RWPE2 (cell line): ENCODE data around the gene KLC4.
A peak's percentile ranks its signal among the peaks of the same experiment; 100 is the strongest.

Experiments
- ATAC-seq: fragments of 200-7000 bp; cut with Tn5 transposase; 3 replicates; pipeline ENCODE4 v1.9.1; 2021; ENCODE audit warnings: low read depth
- DNase-seq: peaks from one replicate; pipeline ENCODE4 v3.0.0-alpha.2; 2020; ENCODE audit warnings: low spot score
- H3K27ac ChIP-seq: fragments of 450-650 bp; 2 replicates; pipeline ENCODE4 v1.5.1; 2017; ENCODE audit warnings: mild to moderate bottlenecking; ENCODE audit not compliant: poor library complexity, severe bottlenecking
- H3K27me3 ChIP-seq: fragments of 250-450 bp; sonication (Bioruptor Pico); 2 replicates; pipeline ENCODE4 v1.5.1; 2021; ENCODE audit warnings: mild to moderate bottlenecking, moderate library complexity; ENCODE audit not compliant: insufficient read depth, poor library complexity, severe bottlenecking
- H3K36me3 ChIP-seq: fragments of 250-450 bp; sonication (Bioruptor Pico); 2 replicates; pipeline ENCODE4 v1.5.1; 2020; ENCODE audit warnings: low read depth, mild to moderate bottlenecking, moderate library complexity
- H3K4me1 ChIP-seq: fragments of 250-450 bp; sonication (Bioruptor Pico); 2 replicates; pipeline ENCODE4 v1.5.1; 2021; ENCODE audit warnings: mild to moderate bottlenecking, moderate library complexity; ENCODE audit not compliant: insufficient read depth, poor library complexity, severe bottlenecking
- H3K4me3 ChIP-seq: fragments of 250-450 bp; sonication (Bioruptor Pico); 2 replicates; pipeline ENCODE4 v1.5.1; 2021; ENCODE audit warnings: mild to moderate bottlenecking, moderate library complexity; ENCODE audit not compliant: severe bottlenecking
- H3K9me3 ChIP-seq: fragments of 250-450 bp; sonication (Bioruptor Pico); 2 replicates; pipeline ENCODE4 v1.5.1; 2021; ENCODE audit warnings: mild to moderate bottlenecking, moderate library complexity; ENCODE audit not compliant: severe bottlenecking
- CTCF ChIP-seq: fragments of 450-650 bp; IDR thresholded peaks from one replicate; pipeline ENCODE4 v1.5.1; 2017; ENCODE audit warnings: mild to moderate bottlenecking, moderate library complexity; ENCODE audit not compliant: poor library complexity, severe bottlenecking

Gene KLC4

DNA sequence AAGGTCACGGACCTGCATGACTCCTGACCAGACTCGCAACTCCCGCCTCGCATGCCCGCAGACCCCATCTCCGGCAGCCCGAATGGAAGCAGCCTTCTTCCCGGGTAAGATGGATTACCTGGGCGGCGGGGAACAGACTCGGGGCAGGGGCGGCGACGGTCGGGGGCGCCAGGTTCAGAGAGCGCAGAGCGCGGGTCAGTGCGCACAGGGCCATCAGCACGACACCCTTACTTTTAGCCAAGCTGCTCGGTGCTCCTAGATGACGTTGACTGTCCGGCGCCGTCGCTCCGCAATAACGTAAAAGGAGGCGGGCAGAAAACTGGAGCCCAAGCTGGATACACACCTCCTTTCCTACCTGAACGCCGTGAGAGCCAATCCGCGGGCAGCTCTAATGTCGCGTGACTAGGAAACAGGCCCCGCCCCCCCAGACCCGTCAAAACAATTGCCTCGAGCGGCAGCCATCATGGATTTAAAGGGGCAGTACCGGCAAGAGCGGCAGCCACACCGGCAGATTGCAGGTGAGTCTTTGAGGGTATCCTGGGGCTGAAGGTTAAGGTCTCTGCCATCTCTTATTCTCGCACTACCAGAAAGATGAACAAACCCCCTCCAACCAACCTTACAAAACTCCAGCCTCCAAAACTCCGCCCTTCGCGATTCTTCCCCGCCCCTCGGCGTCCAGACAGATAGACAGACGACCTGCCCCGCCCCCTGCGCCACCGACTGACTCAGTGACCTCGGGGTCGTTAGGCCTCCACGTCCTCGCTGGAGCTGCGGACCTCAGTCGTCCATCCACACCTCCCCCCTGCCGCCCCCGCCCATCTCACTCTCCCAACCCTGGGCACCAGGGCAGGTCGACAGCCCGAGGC lies at the start of gene KLC4, which contains the start of gene MRPL2:
Gene KLC4, plus strand, starts transcription at position 464 of the 866 bp plus-strand sequence. CDS start 1,705 bp downstream, outside the sequence.
Gene MRPL2, minus strand, starts transcription at position 267 of the 866 bp plus-strand sequence. Its CDS starts 53 bp downstream, at position 214.
- H3K4me3 ChIP-seq = peak within 1 kb of the TSS; percentile 65
- peaks cover 28% of the 10 kb centered on the region for H3K36me3 ChIP-seq
- no peaks in the 10 kb centered on the region for H3K9me3 ChIP-seq
- H3K4me1 ChIP-seq = no peaks in the 10 kb centered on the region
- peak; percentile 98 for DNase-seq
- H3K27ac ChIP-seq = peak within 1 kb of the TSS; percentile 60
- H3K27me3 ChIP-seq = no peaks in the 10 kb centered on the region
- no peak for TF ChIP-seq CTCF
- peak; percentile 89 for ATAC-seq

- H3K36me3 ChIP-seq = peaks cover 34% of the 10 kb centered on the region
These were observed 48.2 kb upstream of the KLC4 start for GRCh38 chr6:43011207-43011606.

DNA sequence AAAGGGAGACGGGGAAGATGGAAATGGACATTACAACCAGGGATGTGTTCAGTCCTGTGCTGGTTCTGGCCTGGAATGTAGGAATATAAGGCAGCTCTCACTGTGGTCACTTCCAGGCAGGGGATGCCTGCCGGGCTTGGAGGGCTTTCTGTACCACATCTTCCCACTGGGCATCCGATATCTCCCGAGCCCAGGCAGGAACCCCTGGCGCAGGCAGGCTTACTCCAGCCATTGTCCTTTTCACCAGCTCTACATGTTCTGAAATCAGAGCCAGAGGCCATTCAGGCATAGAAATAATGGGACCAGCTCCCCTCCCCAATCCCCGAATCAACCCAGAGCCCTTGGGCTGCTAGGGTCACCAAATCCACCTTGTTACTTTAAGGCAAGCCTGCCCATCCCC lies 47.1 kb upstream of the KLC4 start:
- no peak for TF ChIP-seq CTCF
- H3K36me3 ChIP-seq = peaks cover 33% of the 10 kb centered on the region
- peak overlapping the region; percentile 44 for H3K4me3 ChIP-seq
- peak overlapping the region; percentile 48 for H3K27ac ChIP-seq
- ATAC-seq (no peak), DNase-seq (no peak)
- H3K9me3 ChIP-seq = no peaks in the 10 kb centered on the region
- H3K27me3 ChIP-seq = no peaks in the 10 kb centered on the region
- peaks cover 5% of the 10 kb centered on the region for H3K4me1 ChIP-seq

More at GRCh38 chr6:43011207-43011606, 48.2 kb upstream of the KLC4 start:
- Histone ChIP-seq H3K4me1 (peaks cover 5% of the 10 kb centered on the region), H3K9me3 (no peaks in the 10 kb centered on the region), H3K27ac (no peak overlapping the region), H3K4me3 (no peak overlapping the region), H3K27me3 (no peaks in the 10 kb centered on the region)
- ATAC-seq = no peak
- TF ChIP-seq CTCF = no peak
- no peak for DNase-seq

GRCh38 chr6:43013097-43013842 lies 46.2 kb upstream of the KLC4 start:
- Histone ChIP-seq H3K4me3 (peak overlapping the region; percentile 44), H3K4me1 (peaks cover 5% of the 10 kb centered on the region), H3K36me3 (peaks cover 33% of the 10 kb centered on the region), H3K27ac (peak overlapping the region; percentile 48), H3K9me3 (no peaks in the 10 kb centered on the region), H3K27me3 (no peaks in the 10 kb centered on the region)
- DNase-seq (no peak), ATAC-seq (no peak; the same call in none of the 3 replicates)
- TF ChIP-seq CTCF = no peak
